Stimulated activated naive CD4-positive, alpha-beta T cell (primary cell): ENCODE measurements around the gene HIVEP2.

Experiments
- DNase-seq, 6 experiments: peaks; one replicate each; lab custom pipeline; 2025; lab: John Stamatoyannopoulos, UW

Gene HIVEP2

GRCh38 chr6:142914937-142915697 is 29.9 kb downstream of the HIVEP2 start:
- no peak for DNase-seq

GRCh38 chr6:142914369-142914768 is 30.6 kb downstream of the HIVEP2 start:
- no peak for DNase-seq

GRCh38 chr6:142913511-142914047 is 31.4 kb downstream of the HIVEP2 start:
- peak; percentile 31 to 80 (median 61) for DNase-seq

GRCh38 chr6:142913036-142913510 is 31.9 kb downstream of the HIVEP2 start:
- peak in 1 of 6 experiments; percentile 73 for DNase-seq

DNA sequence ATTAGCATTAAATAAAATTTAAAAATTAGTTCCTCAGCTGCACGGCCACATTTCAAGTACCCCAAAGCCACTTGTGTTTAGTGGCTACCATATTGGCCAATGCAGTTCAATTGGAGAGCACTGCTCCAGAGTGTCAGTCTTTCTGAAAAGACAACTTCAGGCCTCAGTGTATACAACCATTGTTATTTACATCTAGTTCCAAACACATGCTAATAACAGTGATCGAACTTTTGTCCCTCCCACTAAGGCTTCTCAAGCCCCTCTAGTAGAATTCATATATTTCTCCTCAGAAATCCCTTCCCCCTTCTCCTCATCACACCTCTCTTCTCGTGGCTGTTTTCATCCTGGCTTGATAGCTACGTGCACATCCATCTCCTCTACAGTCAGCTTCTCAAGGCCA is 32.9 kb downstream of the HIVEP2 start:
- DNase-seq, result no peak

- DNase-seq, result no peak
Observed at GRCh38 chr6:142911430-142911829, 33.5 kb downstream of the HIVEP2 start.

DNA sequence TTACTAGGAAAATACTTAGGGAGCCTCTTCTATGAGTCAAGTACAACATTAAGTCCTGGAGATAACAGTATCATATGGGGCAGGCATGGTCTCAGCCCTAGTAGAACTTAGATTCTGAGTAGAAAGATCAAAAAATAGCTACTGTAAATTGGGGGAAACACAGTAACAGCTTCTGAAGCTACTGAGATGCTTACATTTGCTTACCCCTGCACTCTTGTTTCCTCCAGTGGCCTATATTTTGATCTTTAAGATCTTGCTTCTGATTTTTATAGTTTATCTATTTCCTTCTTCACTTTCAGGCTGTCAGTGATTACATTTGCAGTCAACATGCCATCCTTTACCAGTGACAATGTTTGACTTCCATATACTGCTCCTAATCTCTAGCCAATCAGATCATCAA is 35.3 kb downstream of the HIVEP2 start:
- DNase-seq, result no peak

GRCh38 chr6:142908235-142908634 is 36.7 kb downstream of the HIVEP2 start:
- DNase-seq, result no peak

- peak in 3 of 6 experiments; percentile 13 to 47 (median 15) for DNase-seq
Observed at GRCh38 chr6:142907544-142907943, 37.4 kb downstream of the HIVEP2 start.

- DNase-seq, result peak in 3 of 6 experiments; percentile 4 to 47 (median 36)
Observed at GRCh38 chr6:142906945-142907470, 38.0 kb downstream of the HIVEP2 start.

GRCh38 chr6:142903812-142904211 is 41.2 kb downstream of the HIVEP2 start:
- DNase-seq, result peak in 3 of 6 experiments; percentile 33 to 46 (median 38)

DNA sequence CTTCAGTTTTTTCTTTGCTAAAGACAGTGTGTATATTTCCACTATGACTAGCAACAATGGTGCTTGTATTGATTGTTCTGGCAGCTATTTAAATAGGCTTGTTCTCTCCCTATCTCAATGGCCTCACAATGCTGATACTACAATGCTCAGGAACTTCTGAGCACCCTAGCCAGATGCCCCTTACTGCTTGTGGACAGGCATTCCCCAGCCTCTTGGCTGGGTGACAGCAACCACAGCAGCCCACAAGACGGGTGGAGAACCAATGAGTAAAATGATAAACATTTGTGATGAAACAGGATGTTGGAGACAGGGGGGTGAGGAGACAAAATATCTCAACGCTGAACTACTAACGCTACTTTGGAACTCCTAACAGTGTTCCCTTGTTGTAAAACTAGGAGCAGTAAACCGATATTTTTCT is 42.3 kb downstream of the HIVEP2 start:
- DNase-seq, result peak; percentile 69 to 86 (median 80)

- no peak for DNase-seq
Observed at GRCh38 chr6:142901611-142902010, 43.4 kb downstream of the HIVEP2 start.

- peak; percentile 40 to 81 (median 71) for DNase-seq
Observed at GRCh38 chr6:142900227-142900971, 44.6 kb downstream of the HIVEP2 start.

DNA sequence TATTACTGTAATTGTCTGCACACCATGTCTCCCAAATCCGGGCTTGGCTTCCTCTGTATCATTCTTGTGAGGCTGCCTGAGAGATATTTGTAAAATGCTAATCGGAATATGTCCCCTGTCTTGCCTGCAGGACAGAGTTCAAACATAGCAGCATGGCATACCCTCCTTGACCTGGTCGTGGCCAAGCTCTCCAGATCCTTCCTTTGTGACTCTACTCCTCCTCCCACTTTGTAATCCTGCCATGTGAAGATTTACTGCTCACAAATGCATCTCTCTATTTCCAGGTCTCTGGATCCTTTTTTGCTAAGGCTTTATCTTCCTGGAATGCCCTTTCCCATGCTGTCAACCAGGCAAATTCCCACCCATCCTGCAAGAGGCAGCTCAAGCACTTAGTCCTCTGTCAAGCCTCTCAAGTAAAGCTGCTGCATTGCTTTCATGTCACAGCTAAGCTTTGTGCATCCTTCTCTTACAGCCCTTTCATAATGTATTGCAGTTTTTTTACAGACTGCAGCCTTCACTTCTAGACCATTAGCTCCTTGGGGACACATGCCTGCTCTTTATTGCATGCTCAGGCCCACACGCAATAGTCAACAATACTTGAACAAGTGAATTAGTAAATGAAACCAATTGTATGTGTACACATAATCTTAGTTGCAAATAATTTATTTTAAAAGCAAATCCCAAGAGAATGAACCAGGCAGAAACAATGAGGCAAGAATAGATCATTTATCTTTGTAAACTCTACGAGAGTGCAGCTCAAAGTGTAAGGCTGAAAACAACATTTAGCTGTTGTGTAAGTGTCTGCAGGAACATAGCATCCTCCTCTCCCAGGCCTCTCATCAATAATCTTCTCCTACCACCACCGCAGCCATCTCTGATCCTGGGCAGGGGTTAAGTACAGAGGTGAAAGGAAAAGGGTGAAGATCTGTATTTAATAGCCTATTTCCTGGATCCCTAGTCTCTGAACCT is 45.8 kb downstream of the HIVEP2 start:
- no peak for DNase-seq

DNA sequence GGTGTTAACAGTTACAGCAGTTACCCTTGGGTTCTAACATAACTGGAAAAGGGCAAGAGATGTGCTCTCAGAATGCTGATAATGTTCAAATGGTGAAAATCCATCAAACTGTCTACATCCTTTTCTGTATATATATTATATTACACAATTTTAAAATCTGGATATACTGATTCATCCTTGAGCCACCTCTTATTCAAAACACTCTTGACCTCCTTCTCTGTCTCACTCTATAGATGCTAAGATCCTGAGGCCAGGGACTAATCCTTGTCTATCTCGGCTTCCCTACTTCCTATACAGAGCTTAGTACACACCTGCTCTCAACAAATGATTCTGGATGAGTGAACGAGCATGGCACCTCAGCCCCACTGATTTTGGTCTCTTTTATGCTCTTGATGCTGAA is 47.3 kb downstream of the HIVEP2 start:
- DNase-seq, result no peak

- DNase-seq, result no peak
Observed at GRCh38 chr6:142896732-142897131, 48.2 kb downstream of the HIVEP2 start.

- no peak for DNase-seq
Observed at GRCh38 chr6:142893088-142893487, 51.9 kb downstream of the HIVEP2 start.

GRCh38 chr6:142892254-142893021 is 52.5 kb downstream of the HIVEP2 start:
- DNase-seq, result no peak

- no peak for DNase-seq
Observed at GRCh38 chr6:142891454-142891853, 53.5 kb downstream of the HIVEP2 start.

- DNase-seq, result no peak
Observed at GRCh38 chr6:142888456-142888855, 56.5 kb downstream of the HIVEP2 start.
